Right cardiac atrium (tissue), 5 donors: Measurements from ENCODE around the gene SEM1. TPM values are rescaled to one million over a fixed set of nuclear protein-coding genes. Genes with fewer than 3 reads are reported as not detected.
"Not testable (repeated sequence)": the region's sequence is repeated elsewhere in the genome, so short reads cannot be mapped to it uniquely, and the experiment has no call there.

Source experiments
- ATAC-seq, 2 donors: fragments of 200-7000 bp; cut with Tn5 transposase; one replicate each; pipeline versions ENCODE4 v1.8.0 to v1.9.1; 2020; ENCODE audit warnings: moderate library complexity in 2 of 2, mild to moderate bottlenecking in 1 of 2
- DNase-seq, 3 donors: peaks; one replicate each; pipeline ENCODE4 v3.0.0-alpha.2; 2020
- H3K27ac ChIP-seq: one replicate; pipeline ENCODE4 v1.5.1; 2013; ENCODE audit warnings: mild to moderate bottlenecking, low read length, control low read depth, moderate library complexity
- H3K27me3 ChIP-seq: one replicate; pipeline ENCODE4 v1.6.1; 2013; ENCODE audit not compliant: control insufficient read depth, insufficient read depth
- H3K4me1 ChIP-seq: one replicate; pipeline ENCODE4 v1.6.1; 2013; ENCODE audit warnings: low read length; ENCODE audit not compliant: control insufficient read depth, insufficient read depth
- H3K4me3 ChIP-seq: one replicate; pipeline ENCODE4 v1.5.1; 2013; ENCODE audit warnings: low read length, control low read depth
- H3K9me3 ChIP-seq: one replicate; pipeline ENCODE4 v1.6.1; 2013; ENCODE audit warnings: low read length; ENCODE audit not compliant: control insufficient read depth
- WGBS: extraction: QIAGEN DNeasy Blood & Tissue Kit; methylation state at CpG from one replicate; pipeline ENCODE4 v1.1.7; 2013; 5-methylcytosine and 5-hydroxymethylcytosine counted together
- intact Hi-C, 4 donors: fragments of 100-400 bp; cut with DNase I; formaldehyde crosslinking; loops; one replicate each; pipeline versions ENCODE4 v1.11.0 to v1.14.0; 2022 to 2023
- polyA plus RNA-seq: library from polyadenylated mRNA; stranded (reverse); fragments of 200-250 nt; gene quantifications from one replicate; pipeline ENCODE4 v1.2.3, GENCODE V29; 2013
- total RNA-seq, 4 donors: library from RNA; stranded (reverse); fragmentation: NEBNext Ultra II Directional; extraction: Animal tissue kit (Norgen Biotek cat#: 25700); gene quantifications; one replicate each; pipeline ENCODE4 v1.2.1, GENCODE V29; 2021
- donor health status: healthy with polysubstance abuse.
- donor health status: DM: no; HTN: yes; CAD: no.
- donor health status: DM: no; HTN: no; CAD: no.
- donor health status: DM: no; HTN: yes; CAD: no; lungs with severe emphysema.
- donor health status: DM: yes; HTN: yes; CAD: no.

SEM1 gene
- total and polyA plus RNA-seq, 5 donors = 58.3 to 131 (median 64.5) TPM

DNA sequence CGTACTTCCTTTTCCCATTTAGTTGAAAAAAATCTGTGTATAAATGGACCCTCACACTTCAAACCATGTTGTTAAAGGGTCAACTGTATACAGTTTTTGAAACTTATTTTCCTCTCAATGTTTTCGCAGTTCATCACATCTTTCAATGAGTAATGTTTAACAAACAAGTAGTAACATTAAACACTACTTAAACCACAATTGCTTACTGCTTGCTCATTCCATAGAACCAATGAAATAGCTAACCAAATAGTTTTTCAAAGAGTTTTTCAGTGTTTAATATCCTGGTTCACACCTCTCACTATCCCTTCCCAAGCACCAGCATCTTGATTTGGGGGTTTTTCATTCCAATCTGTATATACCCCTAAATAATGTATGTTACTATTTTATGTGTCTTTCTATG is 9.1 kb downstream of the SEM1 start:
- no peak for ATAC-seq
- no peaks in the 10 kb centered on the region for H3K27me3 ChIP-seq
- DNase-seq = no peak
- intact Hi-C loops = no loop called here
- peaks cover 5% of the 10 kb centered on the region for H3K4me1 ChIP-seq
- WGBS = 94% methylated on average over 2 of the region's 2 CpGs
- H3K9me3 ChIP-seq = no peaks in the 10 kb centered on the region
- H3K4me3 ChIP-seq = no peak overlapping the region
- no peak overlapping the region for H3K27ac ChIP-seq

DNA sequence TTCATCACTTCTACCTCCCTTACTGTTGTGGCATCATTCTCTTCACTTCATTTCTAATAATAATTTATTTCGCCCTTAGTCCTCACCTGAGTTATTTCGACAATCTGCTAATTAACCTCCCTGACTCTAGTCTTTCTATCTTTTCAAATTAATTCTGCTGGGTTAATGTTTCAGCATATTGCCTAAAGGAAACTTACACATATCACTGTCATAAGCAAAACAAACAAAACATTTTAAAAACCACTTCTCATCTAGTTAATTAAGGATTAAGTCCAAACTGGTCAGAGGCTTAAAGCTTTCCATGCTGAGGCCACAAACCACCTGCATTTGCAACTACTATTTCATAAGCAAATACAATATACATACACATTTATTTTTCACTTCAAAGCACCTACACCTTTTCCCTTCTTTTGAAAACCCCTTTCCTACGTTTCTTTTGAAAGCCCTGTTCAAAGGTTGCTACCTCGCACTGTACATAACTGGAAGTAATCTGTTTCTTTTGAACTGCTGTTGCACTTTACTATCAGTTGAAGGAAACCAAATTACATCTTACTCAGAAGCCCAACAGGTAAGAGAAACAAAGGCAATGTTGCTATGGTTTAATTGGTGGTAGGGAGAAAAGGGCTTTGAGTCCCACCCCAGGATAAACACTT is 10.3 kb downstream of the SEM1 start:
- Histone ChIP-seq H3K4me1 (peaks cover 3% of the 10 kb centered on the region), H3K4me3 (no peak overlapping the region), H3K9me3 (no peaks in the 10 kb centered on the region), H3K27ac (no peak overlapping the region), H3K27me3 (no peaks in the 10 kb centered on the region)
- ATAC-seq (no peak), DNase-seq (no peak)
- intact Hi-C loops = no loop called here
- 95% methylated on average over 4 of the region's 4 CpGs for WGBS

DNA sequence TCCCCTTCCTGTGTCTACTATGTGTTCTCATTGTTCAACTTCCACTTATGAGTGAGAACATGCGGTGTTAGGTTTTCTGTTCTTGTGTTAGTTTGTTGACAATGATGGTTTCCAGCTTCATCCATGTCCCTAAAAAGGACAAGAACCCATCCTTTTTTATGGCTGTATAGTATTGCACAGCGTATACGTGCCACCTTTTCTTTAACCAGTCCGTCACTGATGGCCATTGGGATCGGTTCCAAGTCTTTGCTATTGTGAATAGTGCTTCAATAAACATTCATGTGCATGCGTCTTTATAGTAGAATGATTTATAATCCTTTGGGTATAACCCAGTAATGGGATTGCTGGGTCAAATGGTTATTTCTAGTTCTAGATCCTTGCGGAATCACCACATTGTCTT is 11.2 kb downstream of the SEM1 start:
- H3K4me1 ChIP-seq, ATAC-seq, H3K27ac ChIP-seq, intact Hi-C loops, H3K9me3 ChIP-seq, H3K4me3 ChIP-seq, H3K27me3 ChIP-seq, DNase-seq: not testable (repeated sequence)
- WGBS = 96% methylated on average over 7 of the region's 7 CpGs

DNA sequence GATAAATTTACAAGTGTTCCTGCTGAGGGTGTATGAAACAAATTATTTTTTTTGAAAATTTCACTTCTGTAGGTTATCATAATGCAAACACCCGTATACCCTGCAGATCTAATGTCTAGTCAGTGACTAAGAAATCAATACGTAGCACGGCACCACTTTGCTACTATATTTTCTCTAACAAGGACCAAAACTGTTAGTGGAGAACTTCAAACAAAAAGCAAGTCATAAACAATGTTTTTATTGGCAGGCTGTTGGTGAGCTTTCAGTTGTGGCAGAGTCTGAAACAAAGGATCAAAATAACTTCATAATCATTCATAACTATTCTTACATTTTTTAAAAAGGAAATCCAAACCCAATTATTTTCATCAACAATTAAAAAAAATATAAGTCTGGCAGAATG is 11.8 kb downstream of the SEM1 start:
- Histone ChIP-seq H3K4me3 (no peak overlapping the region), H3K27ac (no peak overlapping the region), H3K4me1 (no peaks in the 10 kb centered on the region), H3K9me3 (no peaks in the 10 kb centered on the region), H3K27me3 (no peaks in the 10 kb centered on the region)
- no peak for ATAC-seq
- intact Hi-C loops = no loop called here
- DNase-seq = no peak
- WGBS = 66% methylated on average over 3 of the region's 3 CpGs

- intact Hi-C loops = no loop called here
- Histone ChIP-seq H3K27ac (no peak overlapping the region), H3K4me3 (no peak overlapping the region), H3K27me3 (no peaks in the 10 kb centered on the region), H3K9me3 (no peaks in the 10 kb centered on the region), H3K4me1 (no peaks in the 10 kb centered on the region)
- 31% methylated on average over 1 of the region's 1 CpG for WGBS
- ATAC-seq (no peak), DNase-seq (no peak)
Observed at GRCh38 chr7:96695581-96695980, 14.1 kb downstream of the SEM1 start.

DNA sequence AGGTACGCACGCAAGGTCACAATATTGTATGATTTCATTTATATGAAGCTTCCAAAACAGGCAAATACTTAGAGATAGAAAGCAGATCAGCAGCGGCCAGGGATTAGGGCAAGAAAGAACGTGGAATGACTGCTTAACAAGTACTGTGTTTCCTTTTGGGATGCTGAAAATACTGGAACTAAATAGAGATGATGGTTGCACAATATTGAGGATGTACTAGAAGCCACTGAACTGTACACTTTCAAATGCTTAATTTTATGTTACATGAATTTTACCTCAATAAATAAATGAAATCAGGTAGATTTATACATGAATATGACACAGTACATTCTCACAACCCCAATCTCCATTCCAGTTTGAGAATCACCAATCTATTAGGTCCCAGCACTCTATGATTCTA is 15.6 kb downstream of the SEM1 start:
- DNase-seq (no peak), ATAC-seq (no peak)
- intact Hi-C loops = no loop called here
- Histone ChIP-seq H3K4me3 (no peak overlapping the region), H3K9me3 (no peaks in the 10 kb centered on the region), H3K27ac (no peak overlapping the region), H3K4me1 (no peaks in the 10 kb centered on the region), H3K27me3 (no peaks in the 10 kb centered on the region)
- WGBS = 94% methylated on average over 4 of the region's 4 CpGs

DNA sequence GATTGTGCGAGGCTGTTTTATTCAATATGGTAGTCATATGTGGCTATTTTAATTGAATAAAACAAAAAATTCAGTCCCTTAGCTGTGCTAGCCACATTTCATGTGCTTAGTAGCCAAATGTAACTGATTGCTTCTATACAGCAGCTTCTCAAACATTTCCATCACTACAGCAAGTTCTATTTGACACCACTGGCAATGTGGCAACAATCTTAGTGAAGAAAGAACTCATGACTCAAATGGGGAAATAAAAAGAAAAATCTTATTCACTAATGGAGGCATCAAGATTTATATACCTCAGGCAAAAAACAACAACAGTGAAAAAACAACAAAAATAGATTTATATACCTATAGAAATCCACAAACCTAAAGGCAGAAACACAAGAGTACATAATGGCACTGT is 17.9 kb downstream of the SEM1 start:
- Histone ChIP-seq H3K27me3 (no peaks in the 10 kb centered on the region), H3K27ac (no peak overlapping the region), H3K9me3 (no peaks in the 10 kb centered on the region), H3K4me1 (no peaks in the 10 kb centered on the region), H3K4me3 (no peak overlapping the region)
- ATAC-seq (no peak), DNase-seq (no peak)
- 99% methylated on average over 1 of the region's 1 CpG for WGBS
- intact Hi-C loops = no loop called here

- no peak overlapping the region for H3K27ac ChIP-seq
- no peaks in the 10 kb centered on the region for H3K9me3 ChIP-seq
- 98% methylated on average over 1 of the region's 1 CpG for WGBS
- intact Hi-C loops = no loop called here
- ATAC-seq (no peak), DNase-seq (no peak)
- H3K4me1 ChIP-seq = no peaks in the 10 kb centered on the region
- no peaks in the 10 kb centered on the region for H3K27me3 ChIP-seq
- no peak overlapping the region for H3K4me3 ChIP-seq
Observed at GRCh38 chr7:96689414-96689813, 20.2 kb downstream of the SEM1 start.

DNA sequence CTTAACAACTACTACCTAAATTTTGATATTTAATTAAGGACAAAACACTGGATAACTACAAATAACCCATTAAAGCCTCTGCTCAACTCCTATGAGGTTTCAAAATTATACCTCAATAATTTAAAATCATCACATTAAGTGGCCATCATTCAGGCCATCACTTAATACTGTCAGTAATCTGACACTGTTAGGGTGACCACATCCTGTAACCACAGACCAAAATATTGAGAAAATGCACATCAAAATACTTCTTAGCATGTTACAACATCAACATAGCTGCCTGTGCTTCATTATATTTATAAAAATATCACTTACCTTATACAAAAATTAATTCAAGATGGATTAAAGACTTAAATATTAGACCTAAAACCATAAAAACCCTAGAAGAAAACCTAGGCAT is 23.3 kb downstream of the SEM1 start:
- no peaks in the 10 kb centered on the region for H3K27me3 ChIP-seq
- intact Hi-C loops = no loop called here
- no peak for DNase-seq
- no peaks in the 10 kb centered on the region for H3K4me1 ChIP-seq
- ATAC-seq = no peak
- H3K27ac ChIP-seq = no peak overlapping the region
- H3K9me3 ChIP-seq = no peaks in the 10 kb centered on the region
- no peak overlapping the region for H3K4me3 ChIP-seq

DNA sequence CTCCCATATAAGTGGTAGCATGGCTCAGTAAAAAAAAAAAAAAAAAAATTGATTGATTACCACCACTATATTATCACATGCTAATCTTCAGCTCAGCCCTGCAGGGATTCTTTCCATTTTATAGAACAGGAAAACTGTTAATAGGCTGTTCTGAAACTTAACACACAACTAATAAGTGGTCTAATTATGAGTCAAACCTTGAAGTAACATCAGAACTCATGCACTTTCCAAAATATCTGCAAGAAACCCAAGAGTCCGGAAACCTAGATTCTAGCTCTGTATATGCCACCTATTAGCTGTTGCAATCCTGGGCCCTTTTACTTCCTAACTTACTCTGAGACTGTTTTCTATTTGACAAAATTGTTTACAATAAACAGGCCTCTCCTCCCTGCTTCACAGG is 23.9 kb downstream of the SEM1 start:
- no peaks in the 10 kb centered on the region for H3K27me3 ChIP-seq
- no peaks in the 10 kb centered on the region for H3K9me3 ChIP-seq
- 93% methylated on average over 1 of the region's 1 CpG for WGBS

GRCh38 chr7:96685353-96685752 is 24.3 kb downstream of the SEM1 start:
- no peaks in the 10 kb centered on the region for H3K9me3 ChIP-seq
- intact Hi-C loops = no loop called here
- no peak overlapping the region for H3K4me3 ChIP-seq
- no peak overlapping the region for H3K27ac ChIP-seq
- H3K27me3 ChIP-seq = no peaks in the 10 kb centered on the region
- 67% methylated on average over 3 of the region's 3 CpGs for WGBS
- DNase-seq (no peak), ATAC-seq (no peak)
- H3K4me1 ChIP-seq = no peaks in the 10 kb centered on the region

More for the DNA sequence above, 23.9 kb downstream of the SEM1 start:
- Histone ChIP-seq H3K27ac (no peak overlapping the region), H3K4me3 (no peak overlapping the region), H3K4me1 (no peaks in the 10 kb centered on the region)
- no peak for ATAC-seq
- intact Hi-C loops = no loop called here
- DNase-seq = no peak

- WGBS = 82% methylated on average over 4 of the region's 4 CpGs
- Histone ChIP-seq H3K4me1 (peaks cover 3% of the 10 kb centered on the region), H3K9me3 (no peaks in the 10 kb centered on the region), H3K4me3 (no peak overlapping the region), H3K27ac (no peak overlapping the region), H3K27me3 (no peaks in the 10 kb centered on the region)
- intact Hi-C loops = no loop called here
- ATAC-seq (no peak), DNase-seq (no peak)
Observed at GRCh38 chr7:96679886-96680285, 29.8 kb downstream of the SEM1 start.
